ENCODE data around the gene CA10.

Gene CA10

GRCh38 chr17:52134641-52135040 lies 23.9 kb downstream of the CA10 start (continued):
- no peak for TF ChIP-seq POU6F1 (CRISPR knock-in tag; IDR thresholded peaks at IDR 0.05; ENCODE audit: borderline replicate concordance, low read depth)
- TF ChIP-seq ZNF70 (CRISPR knock-in tag; IDR thresholded peaks at IDR 0.05): no peak
- TF ChIP-seq ZNF565 (CRISPR knock-in tag; conservative IDR thresholded peaks at IDR 0.05; ENCODE audit: low read depth): no peak
- no peak for TF ChIP-seq ARNTL (CRISPR knock-in tag; IDR thresholded peaks at IDR 0.05; ENCODE audit: borderline replicate concordance, low read depth)

GRCh38 chr17:52128721-52129120 lies 29.8 kb downstream of the CA10 start:
- ATAC-seq: no peak
- no peak for TF ChIP-seq ZFP3 (CRISPR knock-in tag; IDR thresholded peaks at IDR 0.05)
- no peak for TF ChIP-seq ARNTL (CRISPR knock-in tag; IDR thresholded peaks at IDR 0.05; ENCODE audit: borderline replicate concordance, low read depth)
- no peak for TF ChIP-seq POU6F1 (CRISPR knock-in tag; IDR thresholded peaks at IDR 0.05; ENCODE audit: borderline replicate concordance, low read depth)
- TF ChIP-seq SNAI2 (CRISPR knock-in tag; IDR thresholded peaks at IDR 0.05): no peak

GRCh38 chr17:52124993-52125392 lies 33.5 kb downstream of the CA10 start:
- no peak for TF ChIP-seq PPARA (CRISPR knock-in tag; IDR thresholded peaks at IDR 0.05; ENCODE audit: borderline replicate concordance)
- no peak for TF ChIP-seq TOX (CRISPR knock-in tag; IDR thresholded peaks at IDR 0.05; ENCODE audit: borderline replicate concordance)
- no peak for TF ChIP-seq CSDC2 (CRISPR knock-in tag; IDR thresholded peaks at IDR 0.05)
- no peak for TF ChIP-seq GLIS3 (CRISPR knock-in tag; IDR thresholded peaks at IDR 0.05)
- TF ChIP-seq CREB5 (CRISPR knock-in tag; IDR thresholded peaks at IDR 0.05; ENCODE audit: low read depth): no peak
- TF ChIP-seq ESRRG (CRISPR knock-in tag; IDR thresholded peaks at IDR 0.05): no peak
- ATAC-seq: no peak

GRCh38 chr17:52124561-52124960 lies 34.0 kb downstream of the CA10 start:
- TF ChIP-seq OSR1 (CRISPR knock-in tag; IDR thresholded peaks at IDR 0.05): no peak
- TF ChIP-seq RARB (CRISPR knock-in tag; IDR thresholded peaks at IDR 0.05): no peak
- no peak for TF ChIP-seq CSDC2 (CRISPR knock-in tag; IDR thresholded peaks at IDR 0.05)
- no peak for TF ChIP-seq ZFP3 (CRISPR knock-in tag; IDR thresholded peaks at IDR 0.05)
- no peak for TF ChIP-seq ESRRG (CRISPR knock-in tag; IDR thresholded peaks at IDR 0.05)
- TF ChIP-seq CREB5 (CRISPR knock-in tag; IDR thresholded peaks at IDR 0.05; ENCODE audit: low read depth): no peak
- no peak for ATAC-seq

GRCh38 chr17:52120465-52120864 lies 38.0 kb downstream of the CA10 start:
- no peak for ATAC-seq
- no peak for TF ChIP-seq ZC3H10 (CRISPR knock-in tag; IDR thresholded peaks at IDR 0.05)
- TF ChIP-seq PPARA (CRISPR knock-in tag; IDR thresholded peaks at IDR 0.05; ENCODE audit: borderline replicate concordance): no peak
- no peak for TF ChIP-seq POU6F1 (CRISPR knock-in tag; IDR thresholded peaks at IDR 0.05; ENCODE audit: borderline replicate concordance, low read depth)
- TF ChIP-seq TCF4 (CRISPR knock-in tag; IDR thresholded peaks at IDR 0.05; ENCODE audit: borderline replicate concordance): no peak
- no peak for TF ChIP-seq ZNF565 (CRISPR knock-in tag; conservative IDR thresholded peaks at IDR 0.05; ENCODE audit: low read depth)
- no peak for TF ChIP-seq BACH2 (CRISPR knock-in tag; IDR thresholded peaks at IDR 0.05; ENCODE audit: borderline replicate concordance)
- TF ChIP-seq ZFP3 (CRISPR knock-in tag; IDR thresholded peaks at IDR 0.05): no peak
- TF ChIP-seq ESRRG (CRISPR knock-in tag; IDR thresholded peaks at IDR 0.05): no peak
- no peak for TF ChIP-seq CREB5 (CRISPR knock-in tag; IDR thresholded peaks at IDR 0.05; ENCODE audit: low read depth)
